Kidney (tissue), 14 donors: ENCODE measurements around the gene PSMD11. TPM values are rescaled to one million over a fixed set of nuclear protein-coding genes. Genes with fewer than 3 reads are reported as not detected.

ENCODE experiments used
- DNase-seq, 5 donors: peaks; one replicate each; pipeline ENCODE4 v3.0.0-alpha.2; 2013 to 2020
- FAIRE-seq: peaks from 2 replicates; lab custom pipeline; 2012; peaks lifted over from hg19 to GRCh38; lab: Jason Lieb, UNC
- H3K27ac ChIP-seq, 2 donors: one replicate each; pipeline ENCODE4 v1.7.0; 2013; ENCODE audit warnings: low read depth in 2 of 2, low read length in 2 of 2, inconsistent platforms in 1 of 2
- H3K27me3 ChIP-seq: one replicate; pipeline ENCODE4 v1.7.1; 2013; ENCODE audit warnings: low read length, inconsistent platforms; ENCODE audit not compliant: control insufficient read depth, insufficient read depth
- H3K36me3 ChIP-seq, 3 donors: one replicate each; pipeline versions ENCODE4 v1.7.0 to v1.7.1; 2013; ENCODE audit warnings: low read length in 3 of 3, control low read depth in 1 of 3, inconsistent platforms in 1 of 3; ENCODE audit not compliant: insufficient read depth in 3 of 3, control insufficient read depth in 2 of 3
- H3K4me1 ChIP-seq, 3 donors: one replicate each; pipeline versions ENCODE4 v1.7.0 to v1.7.1; 2013; ENCODE audit warnings: low read length in 3 of 3, inconsistent platforms in 1 of 3, low read depth in 1 of 3; ENCODE audit not compliant: control insufficient read depth in 2 of 3, insufficient read depth in 2 of 3
- H3K4me3 ChIP-seq, 3 donors: one replicate each; pipeline versions ENCODE4 v1.7.0 to v1.8.1; 2013; ENCODE audit warnings: low read length in 3 of 3, control low read depth in 1 of 3, inconsistent platforms in 1 of 3
- H3K9ac ChIP-seq, 3 donors: one replicate each; pipeline versions ENCODE4 v1.7.0 to v1.7.1; 2013; ENCODE audit warnings: low read length in 3 of 3, control low read depth in 1 of 3, inconsistent platforms in 1 of 3
- H3K9me3 ChIP-seq, 3 donors: one replicate each; pipeline versions ENCODE4 v1.7.0 to v1.7.1; 2013; ENCODE audit warnings: low read length in 3 of 3, control low read depth in 1 of 3, inconsistent platforms in 1 of 3; ENCODE audit not compliant: control insufficient read depth in 2 of 3, insufficient read depth in 1 of 3
- CTCF ChIP-seq: IDR thresholded peaks from 3 replicates; pipeline ENCODE4 v1.5.1; 2012; ENCODE audit warnings: mild to moderate bottlenecking, moderate library complexity, borderline replicate concordance; ENCODE audit not compliant: insufficient read depth; ENCODE audit errors: extremely low read depth
- intact Hi-C: fragments of 100-400 bp; cut with DNase I; formaldehyde crosslinking; loops from one replicate; pipeline ENCODE4 v1.11.1; 2022
- polyA plus RNA-seq: library from polyadenylated mRNA; stranded (reverse); fragments of 350-450 nt; fragmentation: Illumina TruSeq; extraction: RNeasy Lipid Tissue Mini Kit (QIAGEN cat#74804); gene quantifications from one replicate; pipeline ENCODE4 v1.2.3, GENCODE V29; 2014; ENCODE audit warnings: low read depth, low replicate concordance; ENCODE audit not compliant: insufficient read depth
- total RNA-seq: library from RNA; stranded (reverse); fragmentation: NEBNext Ultra II Directional; extraction: Animal tissue kit (Norgen Biotek cat#: 25700); gene quantifications from one replicate; pipeline ENCODE4 v1.2.1, GENCODE V29; 2021
- donor health status: control.
- donor health status: control.
- donor health status: control.
- donor health status: control.
- donor health status: control.
- donor health status: DM: yes; HTN: yes; CAD: no.
- donor health status: Normal renal cell carcinoma (clear cell type).

Gene PSMD11
- total and polyA plus RNA-seq, 2 donors from 2014 or later: 65.1 to 67.5 TPM

DNA sequence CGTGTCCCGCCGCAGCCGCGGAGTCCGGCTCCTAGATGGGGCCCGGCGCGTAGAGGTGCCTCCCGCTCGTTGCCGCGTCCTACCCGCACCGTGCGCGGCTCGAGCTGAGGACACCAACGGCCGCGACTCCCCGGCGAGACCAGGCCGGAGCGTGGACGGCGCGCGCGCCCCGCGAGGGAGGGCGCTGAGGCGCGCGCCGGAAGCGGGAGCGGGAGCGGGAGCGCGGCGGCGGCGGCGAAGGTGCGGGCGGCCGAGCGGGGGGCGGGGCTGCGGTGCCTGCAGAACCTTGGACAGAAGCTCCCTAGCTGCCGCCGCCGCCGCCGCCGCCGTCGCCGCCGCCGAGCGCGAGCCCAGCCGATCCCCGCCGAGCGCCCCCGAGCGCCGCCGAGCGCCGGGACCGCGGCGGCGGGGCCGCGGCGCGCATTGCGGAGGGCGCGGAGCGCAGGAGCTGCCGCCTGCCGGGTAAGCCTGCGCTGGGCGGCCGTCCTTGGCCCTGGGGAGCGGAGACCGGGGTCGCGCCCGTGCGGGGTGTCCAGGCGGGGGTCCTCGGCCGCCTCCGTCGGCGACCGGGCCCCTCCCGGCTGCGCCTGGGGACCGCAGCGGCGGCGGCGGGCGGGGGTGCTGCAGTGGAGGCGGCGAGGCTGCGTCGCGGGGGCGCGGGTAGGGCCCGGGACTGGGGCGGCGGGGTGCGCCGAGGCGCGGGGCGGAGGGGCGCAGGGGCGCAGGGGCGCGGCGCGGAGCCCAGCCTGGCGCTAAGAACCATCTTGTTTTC, 42.6 kb downstream of the PSMD11 start, which contains the start of gene CDK5R1:
Gene CDK5R1, plus strand, starts transcription at position 293 of the 772 bp plus-strand sequence. CDS start 628 bp downstream, outside the sequence.
- Histone ChIP-seq H3K36me3 (peaks cover 0 to 3% (median 0%) of the 10 kb centered on the region in 3 donors), H3K27ac (peak within 1 kb of the TSS; percentile 27 to 32), H3K4me1 (peaks cover 0 to 15% (median 4%) of the 10 kb centered on the region in 3 donors), H3K4me3 (peak within 1 kb of the TSS; percentile 45 to 73 (median 56)), H3K27me3 (no peaks in the 10 kb centered on the region), H3K9me3 (no peaks in the 10 kb centered on the region), H3K9ac (peak within 1 kb of the TSS; percentile 24 to 53 (median 44))
- intact Hi-C loops: loop anchor here (10.0 kb wide), 1 partner anchor 268 kb away; no protein-coding TSS in a partner anchor
- DNase-seq (peak in 4 of 5 donors; percentile 84 to 91 (median 86)), FAIRE-seq (no peak)
- no peak for TF ChIP-seq CTCF

- Histone ChIP-seq H3K27me3 (no peaks in the 10 kb centered on the region), H3K27ac (no peak overlapping the region), H3K9me3 (no peaks in the 10 kb centered on the region), H3K36me3 (no peaks in the 10 kb centered on the region), H3K9ac (peak overlapping the region in 2 of 3 donors; percentile 44 to 51), H3K4me3 (peak overlapping the region; percentile 10 to 73 (median 56)), H3K4me1 (peaks cover 0 to 15% (median 4%) of the 10 kb centered on the region in 3 donors)
- intact Hi-C loops: loop anchor here (10.0 kb wide), 1 partner anchor 267 kb away; no protein-coding TSS in a partner anchor
- no peak for TF ChIP-seq CTCF
- DNase-seq: peak; percentile 30 to 85 (median 56)
- FAIRE-seq: no peak
Measured at GRCh38 chr17:32487473-32488176, 43.3 kb downstream of the PSMD11 start.

- FAIRE-seq: no peak
Measured at GRCh38 chr17:32488177-32488542, 43.9 kb downstream of the PSMD11 start.

More at GRCh38 chr17:32488177-32488542, 43.9 kb downstream of the PSMD11 start:
- TF ChIP-seq CTCF: no peak
- DNase-seq: no peak
- no peaks in the 10 kb centered on the region for H3K27me3 ChIP-seq
- no peaks in the 10 kb centered on the region for H3K36me3 ChIP-seq
- no peak overlapping the region for H3K27ac ChIP-seq
- H3K4me1 ChIP-seq: peaks cover 0 to 15% (median 4%) of the 10 kb centered on the region in 3 donors
- H3K9ac ChIP-seq: no peak overlapping the region
- intact Hi-C loops: loop anchor here (10.0 kb wide), 1 partner anchor 267 kb away; no protein-coding TSS in a partner anchor
- H3K9me3 ChIP-seq: no peaks in the 10 kb centered on the region
- H3K4me3 ChIP-seq: no peak overlapping the region
